H9 (cell line): Measurements from ENCODE around the gene RARG. TPM values are rescaled to one million over a fixed set of nuclear protein-coding genes. Genes with fewer than 3 reads are reported as not detected.
"Not testable (repeated sequence)": the region's sequence is repeated elsewhere in the genome, so short reads cannot be mapped to it uniquely, and the experiment has no call there.

Experiments used
- DNase-seq: peaks from one replicate; pipeline ENCODE4 v3.0.0-alpha.2; 2017
- H2AFZ ChIP-seq: one replicate; pipeline ENCODE4 v1.6.1; 2013; ENCODE audit warnings: mild to moderate bottlenecking, low read length, control low read depth, moderate library complexity
- H2AK5ac ChIP-seq: 2 replicates; pipeline ENCODE4 v1.6.1; 2013; ENCODE audit warnings: low read length, control low read depth, mixed read lengths; ENCODE audit not compliant: insufficient read length
- H2BK120ac ChIP-seq: one replicate; pipeline ENCODE4 v1.6.1; 2013; ENCODE audit warnings: low read depth, mild to moderate bottlenecking, low read length, control low read depth, inconsistent platforms; ENCODE audit not compliant: poor library complexity, severe bottlenecking
- H2BK12ac ChIP-seq: 2 replicates; pipeline ENCODE4 v1.6.1; 2013; ENCODE audit warnings: low read length, control low read depth, mixed read lengths, low read depth; ENCODE audit not compliant: insufficient read length
- H2BK15ac ChIP-seq: 2 replicates; pipeline ENCODE4 v1.6.1; 2013; ENCODE audit warnings: low read depth, low read length, control low read depth
- H2BK20ac ChIP-seq: one replicate; pipeline ENCODE4 v1.6.1; 2013; ENCODE audit warnings: low read depth, mild to moderate bottlenecking, low read length, control low read depth, inconsistent platforms; ENCODE audit not compliant: poor library complexity, severe bottlenecking
- H2BK5ac ChIP-seq: 2 replicates; pipeline ENCODE4 v1.6.1; 2013; ENCODE audit warnings: low read length, control low read depth, mixed read lengths; ENCODE audit not compliant: insufficient read length
- H3K14ac ChIP-seq: 2 replicates; pipeline ENCODE4 v1.6.1; 2013; ENCODE audit warnings: low read length, control low read depth; ENCODE audit not compliant: insufficient read depth
- H3K18ac ChIP-seq: 2 replicates; pipeline ENCODE4 v1.6.1; 2013; ENCODE audit warnings: low read depth, mild to moderate bottlenecking, mixed read lengths, low read length, control low read depth; ENCODE audit not compliant: insufficient read length
- H3K23ac ChIP-seq: 2 replicates; pipeline ENCODE4 v1.6.1; 2013; ENCODE audit warnings: low read length, control low read depth, mixed read lengths, low read depth; ENCODE audit not compliant: insufficient read length
- H3K23me2 ChIP-seq: 2 replicates; pipeline ENCODE4 v1.6.1; 2013; ENCODE audit warnings: low read depth, mild to moderate bottlenecking, mixed read lengths, low read length, control low read depth; ENCODE audit not compliant: insufficient read length, poor library complexity, severe bottlenecking
- H3K27ac ChIP-seq: 2 replicates; pipeline ENCODE4 v1.5.1; 2013; ENCODE audit warnings: low read length, control low read depth, mixed read lengths, low read depth; ENCODE audit not compliant: insufficient read length
- H3K27me3 ChIP-seq: 2 replicates; pipeline ENCODE4 v1.6.1; 2013; ENCODE audit warnings: low read length, control low read depth, inconsistent platforms; ENCODE audit not compliant: insufficient read depth
- H3K4ac ChIP-seq: 2 replicates; pipeline ENCODE4 v1.6.1; 2013; ENCODE audit warnings: low read depth, mild to moderate bottlenecking, control low read depth, inconsistent platforms, low read length, moderate library complexity
- H3K4me1 ChIP-seq: 2 replicates; pipeline ENCODE4 v1.6.1; 2013; ENCODE audit warnings: low read length, control low read depth, inconsistent platforms; ENCODE audit not compliant: insufficient read depth
- H3K4me2 ChIP-seq: 2 replicates; pipeline ENCODE4 v1.6.1; 2013; ENCODE audit warnings: low read length, control low read depth, mixed read lengths; ENCODE audit not compliant: insufficient read length, insufficient read depth
- H3K56ac ChIP-seq: 2 replicates; pipeline ENCODE4 v1.6.1; 2013; ENCODE audit warnings: low read depth, mild to moderate bottlenecking, mixed read lengths, low read length, control low read depth; ENCODE audit not compliant: insufficient read length
- H3K79me1 ChIP-seq: 2 replicates; pipeline ENCODE4 v1.6.1; 2013; ENCODE audit warnings: low read depth, mild to moderate bottlenecking, moderate library complexity, low read length, control low read depth, inconsistent platforms; ENCODE audit not compliant: insufficient read depth, poor library complexity, severe bottlenecking
- H3K79me2 ChIP-seq: 2 replicates; pipeline ENCODE4 v1.6.1; 2013; ENCODE audit warnings: low read length, control low read depth, inconsistent platforms; ENCODE audit not compliant: insufficient read depth
- H3K9ac ChIP-seq: 2 replicates; pipeline ENCODE4 v1.6.1; 2013; ENCODE audit warnings: low read length, control low read depth, mixed read lengths; ENCODE audit not compliant: insufficient read length; ENCODE audit errors: extremely low read depth
- H3K9me3 ChIP-seq: one replicate; pipeline ENCODE4 v1.6.1; 2013; ENCODE audit warnings: low read depth, low read length, inconsistent platforms; ENCODE audit not compliant: control insufficient read depth
- H3T11ph ChIP-seq: one replicate; pipeline ENCODE4 v1.6.1; 2013; ENCODE audit warnings: mild to moderate bottlenecking, low read length, control low read depth, inconsistent platforms
- H4K20me1 ChIP-seq: one replicate; pipeline ENCODE4 v1.6.1; 2013; ENCODE audit not compliant: control insufficient read depth, insufficient read length, insufficient read depth
- H4K5ac ChIP-seq: 2 replicates; pipeline ENCODE4 v1.6.1; 2013; ENCODE audit warnings: low read depth, mild to moderate bottlenecking, mixed read lengths, low read length, control low read depth; ENCODE audit not compliant: insufficient read length
- H4K8ac ChIP-seq: replicated peaks from 2 replicates; pipeline ENCODE4 v1.6.1; 2013; ENCODE audit warnings: low read length, control low read depth, mixed read lengths, low read depth; ENCODE audit not compliant: insufficient read length
- H4K91ac ChIP-seq: 2 replicates; pipeline ENCODE4 v1.6.1; 2013; ENCODE audit warnings: low read depth, mild to moderate bottlenecking, moderate library complexity, mixed read lengths, low read length, control low read depth; ENCODE audit not compliant: insufficient read length
- H3K27ac Mint-ChIP-seq, 3 experiments: 2 replicates in 2 of 3; 3 replicates in 1 of 3; pipeline ENCODE4 v1.8.0; 2020 to 2021; ENCODE audit warnings: mixed read lengths in 3 of 3, mild to moderate bottlenecking in 1 of 3, moderate library complexity in 1 of 3
- H3K27me3 Mint-ChIP-seq: 2 replicates; pipeline ENCODE4 v1.8.0; 2021; ENCODE audit warnings: low read depth, mild to moderate bottlenecking, moderate library complexity, mixed read lengths
- H3K36me3 Mint-ChIP-seq, 3 experiments: 2 replicates in 2 of 3; 3 replicates in 1 of 3; pipeline ENCODE4 v1.8.0; 2020 to 2021; ENCODE audit warnings: low read depth in 3 of 3, mixed read lengths in 3 of 3; ENCODE audit not compliant: insufficient read depth in 1 of 3
- H3K4me1 Mint-ChIP-seq, 2 experiments: 2 replicates each; pipeline ENCODE4 v1.8.0; 2020; ENCODE audit warnings: mixed read lengths in 2 of 2
- H3K4me3 Mint-ChIP-seq, 2 experiments: 2 replicates in 1 of 2; 3 replicates in 1 of 2; pipeline ENCODE4 v1.8.0; 2020 to 2021; ENCODE audit warnings: mild to moderate bottlenecking in 2 of 2, mixed read lengths in 2 of 2, moderate library complexity in 1 of 2
- H3K9me3 Mint-ChIP-seq, 2 experiments: 2 replicates in 1 of 2; 3 replicates in 1 of 2; pipeline ENCODE4 v1.8.0; 2020; ENCODE audit warnings: mild to moderate bottlenecking in 2 of 2, mixed read lengths in 2 of 2, moderate library complexity in 1 of 2
- CTCF ChIP-seq: fragments of 200-600 bp; sonication (generic); conservative IDR thresholded peaks from 3 replicates; pipeline ENCODE4 v1.8.0; 2021; ENCODE audit warnings: antibody characterized with exemption, mild to moderate bottlenecking
- WGBS: extraction: QIAGEN DNeasy Blood & Tissue Kit; methylation state at CpG from one replicate; pipeline ENCODE4 v1.1.7; 2013; ENCODE audit warnings: missing lambda C conversion rate, low lambda C conversion rate, mixed read lengths; ENCODE audit not compliant: insufficient read length; ENCODE audit errors: extremely low coverage; 5-methylcytosine and 5-hydroxymethylcytosine counted together
- total RNA-seq: library from RNA; stranded (reverse); gene quantifications from 2 replicates; pipeline ENCODE4 v1.2.1, GENCODE V29; 2021

RARG gene
- total RNA-seq, 1 experiment from 2014 or later: 43.7 TPM

- peaks cover 2% of the 10 kb centered on the region for H4K20me1 ChIP-seq
- H3T11ph ChIP-seq: no peak overlapping the region
- H3K9ac ChIP-seq: peak overlapping the region; percentile 55
- no peak overlapping the region for H3K56ac ChIP-seq
- no peak overlapping the region for H3K27ac ChIP-seq
- peaks cover 3% of the 10 kb centered on the region; the same call in 1 of the 2 replicates for H3K4me1 ChIP-seq
- H3K23ac ChIP-seq: no peak overlapping the region
- H3K79me1 ChIP-seq: no peaks in the 10 kb centered on the region
- H4K8ac ChIP-seq: no peak overlapping the region
- WGBS: no CpG with 5 or more reads among the region's 12 CpGs
- H3K4me3 Mint-ChIP-seq: peak overlapping the region; percentile 87 to 91
- H3K23me2 ChIP-seq: peaks cover 13% of the 10 kb centered on the region
- no peak overlapping the region for H2BK12ac ChIP-seq
- H3K27me3 ChIP-seq: peaks cover 5% of the 10 kb centered on the region; the same call in 1 of the 2 replicates
- H2BK5ac ChIP-seq: no peak overlapping the region
- H3K18ac ChIP-seq: peak overlapping the region; percentile 22
- H2BK120ac ChIP-seq: no peak overlapping the region
- no peak overlapping the region for H2BK15ac ChIP-seq
- no peak overlapping the region for H2AK5ac ChIP-seq
- H2BK20ac ChIP-seq: no peak overlapping the region
- peak overlapping the region; percentile 81 to 95 (median 93) for H3K27ac Mint-ChIP-seq
- H4K5ac ChIP-seq: no peak overlapping the region
- H4K91ac ChIP-seq: no peak overlapping the region
- no peaks in the 10 kb centered on the region; a peak in 1 of 5 replicates for H3K9me3 Mint-ChIP-seq
- H2AFZ ChIP-seq: peak overlapping the region; percentile 68
- peaks cover 16 to 29% (median 26%) of the 10 kb centered on the region in 3 experiments; a peak in 6 of 7 replicates for H3K36me3 Mint-ChIP-seq
- no peaks in the 10 kb centered on the region for H3K9me3 ChIP-seq
- H3K4ac ChIP-seq: no peak overlapping the region
- no peak for DNase-seq
- peaks cover 63% of the 10 kb centered on the region for H3K27me3 Mint-ChIP-seq
- peaks cover 25 to 29% of the 10 kb centered on the region in 2 experiments for H3K4me1 Mint-ChIP-seq
- no peak for TF ChIP-seq CTCF
- H3K79me2 ChIP-seq: no peaks in the 10 kb centered on the region
- peak overlapping the region; percentile 95 for H3K4me2 ChIP-seq
- 0 out of 2 replicates have a peak overlapping the region, but pooled peaks have one; percentile 38 for H3K14ac ChIP-seq
These were observed 52.3 kb downstream of the RARG start for GRCh38 chr12:53179687-53180219.

- no CpG with 5 or more reads among the region's 14 CpGs for WGBS
- not testable (repeated sequence) for H3K9ac ChIP-seq, H3K27me3 ChIP-seq, H2BK20ac ChIP-seq, H2AK5ac ChIP-seq, H4K5ac ChIP-seq, H3K79me2 ChIP-seq, H2BK12ac ChIP-seq, H3K27ac ChIP-seq, H3K14ac ChIP-seq, H3K23ac ChIP-seq, H3K4me1 ChIP-seq, H3K9me3 ChIP-seq, H3K56ac ChIP-seq, DNase-seq, H3K9me3 Mint-ChIP-seq, H4K20me1 ChIP-seq, H3T11ph ChIP-seq, H2AFZ ChIP-seq, H3K4me3 Mint-ChIP-seq, H4K91ac ChIP-seq, H3K4ac ChIP-seq, H2BK120ac ChIP-seq, H4K8ac ChIP-seq, H3K18ac ChIP-seq, H2BK15ac ChIP-seq, H3K79me1 ChIP-seq, H3K4me2 ChIP-seq, H2BK5ac ChIP-seq
- Mint-ChIP-seq H3K4me1 (peaks cover 26 to 30% of the 10 kb centered on the region in 2 experiments), H3K27me3 (peaks cover 72% of the 10 kb centered on the region), H3K36me3 (peaks cover 13 to 23% (median 18%) of the 10 kb centered on the region in 3 experiments; a peak in 6 of 7 replicates), H3K27ac (peak overlapping the region in 1 of 3 experiments; percentile 74; a peak in 1 of 7 replicates)
- peaks cover 13% of the 10 kb centered on the region for H3K23me2 ChIP-seq
These were observed 53.2 kb downstream of the RARG start for GRCh38 chr12:53178803-53179202.
